Measurements from ENCODE around the gene PDE4B.

Gene PDE4B

DNA sequence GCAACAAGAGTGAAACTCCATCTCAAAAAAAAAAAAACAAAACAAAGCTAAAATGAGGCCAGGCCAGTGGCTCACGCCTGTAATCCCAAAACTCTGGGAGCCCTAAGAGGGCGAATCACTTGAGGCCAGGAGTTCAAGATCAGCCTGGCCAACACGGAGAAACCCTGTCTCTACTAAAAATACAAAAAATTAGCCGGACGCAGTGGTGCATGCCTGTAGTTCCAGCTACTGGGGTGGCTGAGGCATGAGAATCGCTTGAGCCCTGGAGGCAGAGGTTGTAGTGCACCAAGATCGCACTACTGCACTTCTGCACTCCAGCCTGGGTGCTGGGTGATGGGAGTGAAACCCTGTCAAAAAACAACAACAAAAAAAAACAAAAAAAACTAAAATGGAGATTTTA is 550.0 kb downstream of the PDE4B start:
- Histone ChIP-seq H3K4me2 (ENCODE audit: low read depth, low read length, poor library complexity, severe bottlenecking) (no peak overlapping the region), H3K27me3 (ENCODE audit: insufficient read depth, low read length, poor library complexity, severe bottlenecking) (no peaks in the 10 kb centered on the region), H3K4me3 (ENCODE audit: low read length, poor library complexity, severe bottlenecking) (no peak overlapping the region), H3K36me3 (ENCODE audit: insufficient read depth, low read length) (no peaks in the 10 kb centered on the region), H4K20me1 (ENCODE audit: insufficient read depth, low read length, poor library complexity, severe bottlenecking) (no peaks in the 10 kb centered on the region), H3K79me2 (ENCODE audit: insufficient read depth, low read length) (peaks cover 7% of the 10 kb centered on the region; the same call in 1 of the 2 replicates), H3K9me2 (replicated peaks; ENCODE audit: low read depth, low read length) (no peaks in the 10 kb centered on the region), H3K9me3 (ENCODE audit: insufficient read depth, low read depth, low read length) (no peaks in the 10 kb centered on the region), H3K4me1 (ENCODE audit: insufficient read depth, low read length, poor library complexity, severe bottlenecking) (peaks cover 55% of the 10 kb centered on the region), H2AFZ (ENCODE audit: low read length) (no peak overlapping the region), H3K9ac (ENCODE audit: low read depth, low read length, poor library complexity, severe bottlenecking) (no peak overlapping the region), H3F3A (ENCODE audit: low read depth) (no peaks in the 10 kb centered on the region)
- TF ChIP-seq, protein P1, sequence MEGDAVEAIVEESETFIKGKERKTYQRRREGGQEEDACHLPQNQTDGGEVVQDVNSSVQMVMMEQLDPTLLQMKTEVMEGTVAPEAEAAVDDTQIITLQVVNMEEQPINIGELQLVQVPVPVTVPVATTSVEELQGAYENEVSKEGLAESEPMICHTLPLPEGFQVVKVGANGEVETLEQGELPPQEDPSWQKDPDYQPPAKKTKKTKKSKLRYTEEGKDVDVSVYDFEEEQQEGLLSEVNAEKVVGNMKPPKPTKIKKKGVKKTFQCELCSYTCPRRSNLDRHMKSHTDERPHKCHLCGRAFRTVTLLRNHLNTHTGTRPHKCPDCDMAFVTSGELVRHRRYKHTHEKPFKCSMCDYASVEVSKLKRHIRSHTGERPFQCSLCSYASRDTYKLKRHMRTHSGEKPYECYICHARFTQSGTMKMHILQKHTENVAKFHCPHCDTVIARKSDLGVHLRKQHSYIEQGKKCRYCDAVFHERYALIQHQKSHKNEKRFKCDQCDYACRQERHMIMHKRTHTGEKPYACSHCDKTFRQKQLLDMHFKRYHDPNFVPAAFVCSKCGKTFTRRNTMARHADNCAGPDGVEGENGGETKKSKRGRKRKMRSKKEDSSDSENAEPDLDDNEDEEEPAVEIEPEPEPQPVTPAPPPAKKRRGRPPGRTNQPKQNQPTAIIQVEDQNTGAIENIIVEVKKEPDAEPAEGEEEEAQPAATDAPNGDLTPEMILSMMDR (conservative IDR thresholded peaks at IDR 0.05; ENCODE audit: low read length): no peak
- no peak for TF ChIP-seq EZH2phosphoT487 (IDR thresholded peaks at IDR 0.05; ENCODE audit: borderline replicate concordance)

GRCh38 chr1:66343569-66344325 is 551.1 kb downstream of the PDE4B start:
- no peak overlapping the region for H3K4me3 ChIP-seq (ENCODE audit: low read length, poor library complexity, severe bottlenecking)
- H3K9ac ChIP-seq (ENCODE audit: low read depth, low read length, poor library complexity, severe bottlenecking): no peak overlapping the region
- no peak overlapping the region for H2AFZ ChIP-seq (ENCODE audit: low read length)
- H3K9me3 ChIP-seq (ENCODE audit: insufficient read depth, low read depth, low read length): no peaks in the 10 kb centered on the region
- H3K4me1 ChIP-seq (ENCODE audit: insufficient read depth, low read length, poor library complexity, severe bottlenecking): peaks cover 50% of the 10 kb centered on the region
- TF ChIP-seq, protein P1 (conservative IDR thresholded peaks at IDR 0.05; ENCODE audit: low read length): peak; percentile 41; the same call in 1 of the 2 replicates
- TF ChIP-seq EZH2phosphoT487 (IDR thresholded peaks at IDR 0.05; ENCODE audit: borderline replicate concordance): no peak
- no peak overlapping the region for H3K4me2 ChIP-seq (ENCODE audit: low read depth, low read length, poor library complexity, severe bottlenecking)
- H3K27me3 ChIP-seq (ENCODE audit: insufficient read depth, low read length, poor library complexity, severe bottlenecking): no peaks in the 10 kb centered on the region
- H3K9me2 ChIP-seq (replicated peaks; ENCODE audit: low read depth, low read length): no peaks in the 10 kb centered on the region
- no peaks in the 10 kb centered on the region for H3F3A ChIP-seq (ENCODE audit: low read depth)
- 0 out of 2 replicates have a peak, but pooled peaks cover 7% of the 10 kb centered on the region for H3K79me2 ChIP-seq (ENCODE audit: insufficient read depth, low read length)
- no peaks in the 10 kb centered on the region for H4K20me1 ChIP-seq (ENCODE audit: insufficient read depth, low read length, poor library complexity, severe bottlenecking)
- H3K36me3 ChIP-seq (ENCODE audit: insufficient read depth, low read length): no peaks in the 10 kb centered on the region

- H3K4me3 ChIP-seq (ENCODE audit: low read length, poor library complexity, severe bottlenecking): no peak overlapping the region
- TF ChIP-seq EZH2phosphoT487 (IDR thresholded peaks at IDR 0.05; ENCODE audit: borderline replicate concordance): no peak
- TF ChIP-seq, protein P1 (conservative IDR thresholded peaks at IDR 0.05; ENCODE audit: low read length): no peak
- H3K9me2 ChIP-seq (replicated peaks; ENCODE audit: low read depth, low read length): no peaks in the 10 kb centered on the region
- no peaks in the 10 kb centered on the region for H4K20me1 ChIP-seq (ENCODE audit: insufficient read depth, low read length, poor library complexity, severe bottlenecking)
- no peak overlapping the region for H3K9ac ChIP-seq (ENCODE audit: low read depth, low read length, poor library complexity, severe bottlenecking)
- no peak overlapping the region for H2AFZ ChIP-seq (ENCODE audit: low read length)
- no peaks in the 10 kb centered on the region for H3K27me3 ChIP-seq (ENCODE audit: insufficient read depth, low read length, poor library complexity, severe bottlenecking)
- no peak overlapping the region for H3K4me2 ChIP-seq (ENCODE audit: low read depth, low read length, poor library complexity, severe bottlenecking)
- no peaks in the 10 kb centered on the region for H3K36me3 ChIP-seq (ENCODE audit: insufficient read depth, low read length)
- H3K4me1 ChIP-seq (ENCODE audit: insufficient read depth, low read length, poor library complexity, severe bottlenecking): peaks cover 52% of the 10 kb centered on the region
- no peaks in the 10 kb centered on the region for H3K9me3 ChIP-seq (ENCODE audit: insufficient read depth, low read depth, low read length)
- H3K79me2 ChIP-seq (ENCODE audit: insufficient read depth, low read length): 0 out of 2 replicates have a peak, but pooled peaks cover 7% of the 10 kb centered on the region
- H3F3A ChIP-seq (ENCODE audit: low read depth): no peaks in the 10 kb centered on the region
Observed at GRCh38 chr1:66346057-66346795, 553.5 kb downstream of the PDE4B start.

Measured in Loucy (cell line).